HG03064 (cell line): Measurements from ENCODE around the gene MATR3.
"Not testable (repeated sequence)": the region's sequence is repeated elsewhere in the genome, so short reads cannot be mapped to it uniquely, and the experiment has no call there.

Source experiments
- ATAC-seq: cut with Tn5 transposase; IDR thresholded peaks from one replicate; pipeline ENCODE4 v1.9.1; 2021; ENCODE audit warnings: low read depth; ENCODE audit not compliant: unreplicated experiment

Gene MATR3

DNA sequence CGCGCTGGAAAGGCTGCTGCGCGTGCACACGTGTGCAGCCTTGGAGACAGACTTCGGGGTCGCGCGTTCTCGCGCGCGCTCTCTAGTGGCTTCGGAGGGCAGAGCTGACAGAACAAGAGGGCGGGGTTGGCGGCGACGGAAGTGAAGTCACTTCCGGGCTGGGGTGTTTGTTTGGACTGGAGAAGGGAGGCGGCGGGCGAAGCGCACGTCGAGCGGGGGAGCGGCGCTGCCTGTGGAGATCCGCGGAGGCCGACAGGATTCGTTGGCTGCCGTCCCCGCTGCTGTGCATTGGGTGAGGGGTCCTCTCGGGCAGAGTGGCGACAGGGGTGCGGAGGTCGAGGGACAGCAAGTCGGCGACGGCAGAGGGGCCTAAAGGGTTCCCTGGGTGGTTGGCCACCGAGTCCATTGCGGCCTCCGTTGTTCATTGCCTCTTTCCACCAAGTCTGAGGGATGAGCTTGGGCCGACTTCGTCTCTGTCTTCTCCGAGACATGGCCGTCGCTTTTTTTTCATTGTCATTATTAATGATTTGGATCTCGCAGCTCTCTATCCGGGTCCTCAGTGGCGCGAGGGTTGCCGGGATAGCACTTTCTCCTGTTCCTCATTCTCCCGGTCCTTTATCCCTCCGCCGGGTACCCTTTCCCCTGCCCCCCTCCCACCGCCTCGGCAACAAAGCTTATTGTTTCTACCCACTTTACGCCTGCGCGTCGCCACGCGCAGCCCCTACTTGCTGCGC lies 48.3 kb downstream of the MATR3 start, which contains the start of gene PAIP2:
PAIP2 (plus strand) TSS at position 166 of the 734 bp plus-strand sequence. CDS start 21,931 bp downstream, outside the sequence.
- peak; percentile 89 for ATAC-seq

DNA sequence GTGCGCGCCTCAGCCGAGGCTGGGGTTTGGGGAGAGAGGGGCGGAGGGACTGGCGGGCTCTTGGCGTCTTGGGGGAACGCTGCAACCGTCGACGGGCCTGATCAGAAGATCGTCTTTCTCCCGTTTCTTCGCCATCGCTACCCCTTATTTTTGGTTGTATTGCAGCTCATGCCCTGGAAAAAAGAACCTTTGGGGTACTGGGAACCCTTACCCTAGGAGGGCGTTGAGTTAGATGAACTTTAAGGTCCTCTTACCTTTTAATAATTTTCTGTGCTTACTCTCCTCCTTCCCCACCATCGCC lies 48.8 kb downstream of the MATR3 start:
- peak; percentile 35 for ATAC-seq

DNA sequence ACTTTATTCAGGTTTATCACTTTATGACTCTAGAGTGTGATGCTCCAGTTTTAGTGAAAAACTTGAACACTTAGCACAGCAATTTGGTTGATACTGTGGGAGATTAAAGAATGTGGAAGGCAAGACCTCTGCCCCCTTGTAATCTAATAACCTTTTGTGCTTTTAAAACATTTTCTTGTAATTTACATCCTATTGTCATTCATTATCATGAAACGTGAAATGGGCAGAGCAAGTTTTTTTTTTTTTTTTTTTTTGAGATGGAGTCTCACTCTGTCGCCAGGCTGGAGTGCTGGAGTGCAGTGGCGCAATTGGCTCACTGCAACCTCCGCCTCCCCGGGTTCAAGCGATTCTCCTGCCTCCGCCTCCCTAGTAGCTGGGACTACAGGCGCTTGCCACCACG lies 49.9 kb downstream of the MATR3 start:
- ATAC-seq, result no peak

DNA sequence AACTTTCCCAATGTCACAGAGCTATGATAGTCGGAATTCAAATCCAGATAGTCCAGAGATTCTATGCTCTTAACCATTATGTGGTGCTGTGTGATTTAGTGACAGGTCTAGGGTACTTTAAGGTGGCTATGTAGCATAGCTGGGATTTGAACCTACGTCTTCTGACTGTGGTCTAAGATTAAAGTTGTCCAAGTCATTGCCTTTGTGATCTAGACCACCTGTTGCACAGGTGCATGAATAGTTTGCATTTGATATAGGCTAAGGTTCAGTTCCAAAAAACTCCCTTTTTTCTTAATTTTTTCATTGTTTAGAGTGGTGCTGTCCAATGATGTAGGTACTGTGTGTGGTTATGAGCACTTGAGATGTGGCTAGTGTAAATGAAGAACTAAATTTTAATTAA lies 50.6 kb downstream of the MATR3 start:
- ATAC-seq, result no peak

DNA sequence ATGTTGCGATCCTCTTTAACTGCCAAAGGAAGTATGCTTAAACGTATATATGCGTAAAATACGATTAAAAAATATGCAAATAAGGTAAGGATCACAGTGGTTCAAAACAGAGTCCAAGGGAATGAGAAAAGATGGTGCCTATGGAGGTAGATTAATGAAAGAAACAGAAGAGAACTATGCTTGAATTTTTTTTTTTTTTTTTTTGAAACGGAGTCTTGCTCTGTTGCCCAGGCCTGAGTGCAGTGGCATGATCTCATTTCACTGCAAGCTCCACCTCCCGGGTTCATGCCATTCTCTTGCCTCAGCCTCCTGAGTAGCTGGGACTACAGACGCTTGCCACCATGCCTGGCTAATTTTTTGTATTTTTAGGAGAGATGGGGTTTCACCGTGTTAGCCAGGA lies 51.9 kb downstream of the MATR3 start:
- not testable (repeated sequence) for ATAC-seq

DNA sequence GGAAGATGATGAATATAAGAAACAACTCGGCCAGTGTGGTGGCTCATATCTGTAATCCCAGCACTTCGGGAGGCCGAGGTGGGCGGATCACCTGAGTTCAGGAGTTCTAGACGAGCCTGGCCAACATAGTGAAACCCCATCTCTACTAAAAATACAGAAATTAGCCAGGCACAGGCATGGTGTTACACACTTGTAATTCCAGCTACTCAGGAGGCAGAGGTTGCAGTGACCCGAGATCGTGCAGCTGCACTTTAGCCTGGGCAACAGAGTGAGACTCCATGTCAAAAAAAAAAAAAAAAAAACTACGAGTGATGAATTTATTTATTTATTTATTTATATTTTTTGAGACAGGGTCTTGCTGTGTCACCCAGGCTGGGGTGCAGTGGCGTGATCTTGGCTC lies 54.3 kb downstream of the MATR3 start:
- ATAC-seq, result not testable (repeated sequence)

DNA sequence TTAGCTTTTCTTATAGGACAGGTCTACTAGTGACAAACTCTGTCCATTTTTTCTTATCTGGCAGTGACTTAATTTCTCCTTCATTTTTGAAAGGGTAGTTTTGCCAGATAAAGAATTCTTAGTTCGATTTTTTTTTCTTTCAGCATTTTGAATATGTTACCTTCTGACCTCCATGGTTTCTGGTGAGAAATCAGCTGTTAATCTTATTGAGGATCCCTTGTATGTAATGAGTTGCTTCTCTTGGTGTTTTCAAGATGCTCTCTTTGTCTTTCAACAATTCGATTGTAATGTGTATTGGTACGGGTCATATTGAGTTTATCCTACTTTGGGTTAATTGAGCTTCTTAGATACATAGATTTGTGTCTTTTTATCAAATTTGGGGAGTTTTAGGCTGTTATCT lies 60.6 kb downstream of the MATR3 start:
- ATAC-seq, result no peak

DNA sequence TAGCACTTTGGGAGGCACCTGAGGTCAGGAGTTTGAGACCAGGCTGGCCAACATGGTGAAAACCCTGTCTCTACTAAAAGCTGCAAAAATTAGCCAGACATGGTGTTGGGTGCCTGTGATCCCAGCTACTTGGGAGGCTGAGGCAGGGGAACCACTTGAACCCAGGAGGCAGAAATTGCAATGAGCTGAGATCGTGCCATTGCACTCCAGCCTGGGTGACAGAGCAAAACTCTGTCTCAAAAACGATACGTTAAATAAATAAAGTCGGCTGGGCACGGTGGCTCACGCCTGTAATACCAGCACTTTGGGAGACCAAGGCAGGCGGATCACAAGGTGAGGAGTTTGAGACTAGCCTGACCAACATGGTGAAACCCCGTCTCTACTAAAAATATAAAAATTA lies 62.4 kb downstream of the MATR3 start:
- ATAC-seq, result not testable (repeated sequence)

DNA sequence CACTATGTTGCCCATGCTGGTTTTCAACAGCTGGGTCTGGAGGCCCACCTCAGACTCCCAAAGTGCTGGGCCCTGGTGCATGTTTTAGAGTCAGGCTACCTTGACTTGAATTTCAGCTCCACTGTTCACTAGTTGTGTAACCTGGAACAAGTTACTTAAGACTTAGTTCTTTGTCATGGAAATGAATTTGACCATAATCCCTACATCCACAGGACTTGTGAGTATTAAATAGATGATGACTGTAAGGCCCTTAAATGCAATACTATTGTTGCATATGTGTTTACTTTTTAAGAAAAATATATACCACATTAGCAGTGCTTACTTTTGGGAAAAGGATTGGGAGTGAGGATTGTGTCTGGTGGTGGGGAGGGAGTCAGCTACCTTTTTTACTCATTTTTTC lies 64.5 kb downstream of the MATR3 start:
- no peak for ATAC-seq

DNA sequence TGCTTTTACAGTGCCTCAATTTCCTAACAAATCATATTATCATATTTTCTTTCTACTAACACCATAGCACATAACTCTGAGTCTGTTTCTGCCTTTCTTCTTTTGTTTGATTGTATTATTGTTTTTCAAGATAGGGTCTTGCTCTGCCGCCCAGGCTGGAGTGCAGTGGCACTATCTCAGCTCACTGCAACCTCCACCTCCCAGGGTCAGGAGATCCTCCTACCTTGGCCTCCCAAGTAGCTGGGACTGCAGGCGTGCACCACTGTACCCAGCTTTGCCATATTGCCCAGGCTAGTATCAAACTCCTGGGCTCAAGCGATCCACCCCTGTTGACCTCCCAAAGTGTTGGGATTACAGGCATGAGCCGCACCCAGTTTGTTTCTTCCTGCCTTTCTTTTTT lies 66.8 kb downstream of the MATR3 start:
- ATAC-seq, result no peak

DNA sequence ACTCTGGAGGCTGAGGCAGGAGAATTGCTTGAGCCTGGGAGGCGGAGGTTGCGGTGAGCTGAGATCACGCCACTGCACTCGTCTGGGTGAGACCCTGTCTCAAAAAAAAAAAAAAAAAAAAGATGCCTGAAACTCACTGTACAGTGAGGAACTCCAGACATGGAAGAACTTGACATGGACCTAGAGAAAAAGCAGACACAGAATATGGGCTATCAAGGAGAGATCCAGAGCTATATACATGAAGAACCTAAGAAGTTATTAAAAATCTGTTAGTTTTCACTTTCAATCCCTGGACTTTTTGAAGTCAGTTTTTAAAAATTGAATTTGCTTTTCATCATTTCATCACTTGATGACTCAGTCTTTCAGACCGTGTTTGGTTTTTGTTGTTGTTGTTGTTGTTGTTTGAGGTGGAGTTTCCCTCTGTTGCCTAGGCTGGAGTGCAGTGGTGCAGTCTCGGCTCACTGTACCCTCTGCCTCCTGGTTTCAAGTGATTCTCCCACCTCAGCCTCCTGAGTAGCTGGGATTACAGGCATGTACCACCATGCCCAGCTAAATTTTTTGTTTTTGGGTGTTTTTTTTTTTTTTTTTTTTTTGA lies 68.4 kb downstream of the MATR3 start:
- ATAC-seq, result no peak

DNA sequence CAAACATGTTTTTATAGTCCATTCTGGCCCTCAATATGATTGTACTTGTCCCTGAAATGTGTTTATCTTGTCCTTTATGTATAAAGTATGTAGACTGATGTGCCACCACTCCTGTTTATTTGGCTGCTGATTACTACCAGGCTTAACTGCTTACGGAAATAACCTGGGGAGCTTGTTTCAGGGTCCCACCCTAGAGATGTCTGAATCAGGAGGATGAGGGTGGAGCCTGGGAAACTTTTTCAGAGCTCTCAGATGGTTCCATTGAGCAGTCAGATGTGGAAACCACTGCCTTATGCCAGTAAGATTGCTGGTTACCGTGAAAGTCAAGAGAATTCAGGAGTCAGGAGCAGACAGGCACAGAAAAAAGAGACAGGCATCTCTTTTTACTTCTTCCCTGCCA lies 70.4 kb downstream of the MATR3 start:
- no peak for ATAC-seq

DNA sequence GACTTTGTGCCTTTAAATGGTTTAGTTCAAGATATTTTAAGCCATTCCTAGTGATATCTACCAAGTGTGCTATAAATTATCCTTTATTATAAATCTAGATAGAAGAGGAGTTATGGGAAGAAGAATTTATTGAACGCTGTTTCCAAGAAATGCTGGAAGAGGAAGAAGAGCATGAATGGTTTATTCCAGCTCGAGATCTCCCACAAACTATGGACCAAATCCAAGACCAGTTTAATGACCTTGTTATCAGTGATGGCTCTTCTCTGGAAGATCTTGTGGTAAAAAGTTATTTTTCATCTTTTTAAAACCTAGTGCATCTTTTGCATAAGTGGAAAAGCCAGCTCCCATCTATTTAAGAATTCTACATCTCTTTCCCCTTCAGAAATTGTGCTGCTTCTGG lies 70.9 kb downstream of the MATR3 start:
- ATAC-seq, result no peak

DNA sequence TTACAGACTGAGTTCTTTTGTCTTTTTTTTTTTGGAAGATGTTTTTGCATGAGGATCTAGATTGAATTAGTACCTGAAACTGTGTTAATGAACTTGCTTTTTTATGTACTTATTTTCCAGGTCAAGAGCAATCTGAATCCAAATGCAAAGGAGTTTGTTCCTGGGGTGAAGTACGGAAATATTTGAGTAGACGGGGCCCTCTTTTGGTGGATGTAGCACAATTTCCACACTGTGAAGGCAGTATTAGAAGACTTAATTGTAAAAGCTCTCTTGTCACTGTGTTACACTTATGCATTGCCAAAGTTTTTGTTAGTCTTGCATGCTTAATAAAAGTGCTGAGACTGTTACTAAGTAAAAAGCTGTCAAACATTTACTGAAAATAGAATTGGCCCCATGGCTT lies 75.1 kb downstream of the MATR3 start:
- no peak for ATAC-seq

DNA sequence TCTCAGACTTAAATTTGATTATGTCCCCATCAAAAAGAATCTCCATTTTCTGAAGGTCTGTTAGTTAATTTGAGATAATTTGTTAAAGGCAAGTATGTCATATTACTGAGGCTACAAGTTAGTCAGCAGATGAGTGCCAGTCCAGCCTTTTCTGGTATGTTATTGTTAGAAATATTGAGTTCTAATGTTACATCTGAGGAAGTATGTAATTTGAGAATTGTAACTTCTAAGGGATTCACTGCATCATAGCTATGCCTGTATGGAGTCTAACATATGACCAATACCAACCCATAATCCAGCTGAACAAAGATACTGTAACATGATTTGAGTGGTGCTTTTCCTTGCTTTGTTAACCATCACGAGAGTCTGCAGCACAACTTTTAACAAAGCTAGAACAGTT lies 75.6 kb downstream of the MATR3 start:
- no peak for ATAC-seq

DNA sequence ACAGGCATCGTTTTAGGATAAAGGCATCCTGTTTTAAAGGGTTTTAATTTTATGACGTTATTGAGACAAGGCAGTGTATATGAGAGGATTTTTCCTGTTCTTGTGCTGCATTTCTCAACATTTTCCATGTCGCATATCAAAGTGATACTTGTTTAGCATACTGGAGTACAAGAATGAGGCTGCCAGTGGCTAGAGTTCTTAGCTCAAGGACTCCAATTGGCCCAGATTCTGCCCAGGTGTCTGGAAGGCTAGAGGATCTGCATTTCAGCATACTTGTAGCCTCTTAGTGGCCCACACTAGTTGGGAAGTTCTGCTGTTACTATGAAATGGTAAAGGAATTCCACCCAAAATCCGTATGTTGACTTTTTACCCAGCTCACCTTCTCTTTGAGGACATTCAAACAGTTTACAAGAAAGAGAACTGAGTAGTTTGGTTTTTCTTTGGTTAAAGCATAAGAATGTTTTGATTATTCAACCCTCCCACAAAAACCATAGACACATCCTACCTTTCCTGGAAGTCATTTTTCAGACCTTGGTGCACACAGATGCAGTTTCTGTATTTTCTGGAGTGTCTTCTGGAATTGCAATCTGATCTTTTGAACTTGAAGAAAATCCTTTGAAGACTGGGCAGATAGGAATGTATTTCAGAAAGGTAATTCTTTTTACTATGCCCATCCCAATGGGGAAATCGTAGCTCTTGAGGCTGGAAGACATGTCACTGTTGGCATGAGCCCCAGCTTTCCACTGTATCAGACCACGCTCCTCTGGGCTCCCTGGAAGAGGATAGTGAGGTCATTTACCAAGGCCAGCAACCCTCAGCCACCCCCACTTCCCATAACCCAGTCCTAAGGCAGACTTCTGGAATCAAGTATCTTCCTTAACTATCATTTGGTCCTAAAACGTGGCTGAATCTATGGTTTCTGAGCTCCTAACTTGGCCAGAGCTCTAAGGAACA lies 78.2 kb downstream of the MATR3 start:
- no peak for ATAC-seq

DNA sequence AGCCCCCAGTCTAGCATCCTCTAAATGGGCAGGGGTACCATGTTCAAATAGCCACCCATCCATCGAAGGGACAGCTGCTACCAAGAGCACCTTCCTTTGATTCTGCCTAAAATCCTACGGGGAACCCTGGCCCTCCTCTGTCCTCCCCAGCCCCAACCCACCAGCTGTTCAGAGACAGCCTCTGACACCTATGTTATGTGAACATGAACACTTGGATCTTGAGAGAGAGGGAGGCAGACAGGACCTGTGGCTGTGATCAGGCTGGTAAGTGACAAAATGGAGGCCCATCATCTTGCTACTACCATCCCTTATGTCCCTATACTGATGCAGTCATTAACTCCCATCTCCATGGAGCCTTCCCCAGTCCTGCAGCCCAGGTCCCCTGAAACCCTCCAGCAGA lies 81.4 kb downstream of the MATR3 start:
- no peak for ATAC-seq

DNA sequence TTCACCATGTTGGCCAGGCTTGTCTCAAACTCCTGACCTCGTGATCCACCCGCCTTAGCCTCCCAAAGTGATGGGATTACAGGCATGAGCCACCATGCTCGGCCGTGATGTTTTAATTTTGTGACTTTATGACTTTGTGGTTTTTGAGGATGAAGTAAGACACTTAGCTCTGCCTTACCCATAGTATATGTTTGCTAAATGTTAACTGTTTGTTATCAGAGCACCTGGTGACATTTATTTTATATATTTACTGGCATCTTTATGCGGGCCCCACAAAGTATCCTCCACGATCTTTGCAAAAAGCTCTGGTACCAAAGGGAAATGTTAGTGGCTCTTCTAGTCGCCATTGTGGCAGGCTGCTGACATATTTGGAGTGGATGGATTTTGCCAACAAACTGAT lies 82.8 kb downstream of the MATR3 start:
- no peak for ATAC-seq

DNA sequence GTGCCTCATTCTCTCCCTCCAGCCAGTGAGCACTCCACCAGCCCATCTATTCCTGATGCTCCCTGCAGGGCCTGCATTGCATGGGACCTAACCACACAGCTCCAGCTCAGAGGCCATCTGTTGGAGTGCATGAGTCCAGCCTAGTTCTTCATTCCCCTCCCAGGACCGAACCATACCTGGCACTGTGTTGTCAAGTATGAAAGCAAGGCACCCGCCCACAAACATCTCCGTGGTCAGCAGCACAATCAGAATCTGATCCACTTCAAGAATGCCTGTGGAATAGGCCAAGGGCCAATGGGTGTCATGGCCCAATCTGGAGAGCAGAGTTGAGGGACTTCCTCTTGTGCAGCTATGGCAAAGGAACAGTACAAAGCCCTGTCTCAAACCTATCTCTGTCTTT lies 83.7 kb downstream of the MATR3 start:
- ATAC-seq, result no peak

DNA sequence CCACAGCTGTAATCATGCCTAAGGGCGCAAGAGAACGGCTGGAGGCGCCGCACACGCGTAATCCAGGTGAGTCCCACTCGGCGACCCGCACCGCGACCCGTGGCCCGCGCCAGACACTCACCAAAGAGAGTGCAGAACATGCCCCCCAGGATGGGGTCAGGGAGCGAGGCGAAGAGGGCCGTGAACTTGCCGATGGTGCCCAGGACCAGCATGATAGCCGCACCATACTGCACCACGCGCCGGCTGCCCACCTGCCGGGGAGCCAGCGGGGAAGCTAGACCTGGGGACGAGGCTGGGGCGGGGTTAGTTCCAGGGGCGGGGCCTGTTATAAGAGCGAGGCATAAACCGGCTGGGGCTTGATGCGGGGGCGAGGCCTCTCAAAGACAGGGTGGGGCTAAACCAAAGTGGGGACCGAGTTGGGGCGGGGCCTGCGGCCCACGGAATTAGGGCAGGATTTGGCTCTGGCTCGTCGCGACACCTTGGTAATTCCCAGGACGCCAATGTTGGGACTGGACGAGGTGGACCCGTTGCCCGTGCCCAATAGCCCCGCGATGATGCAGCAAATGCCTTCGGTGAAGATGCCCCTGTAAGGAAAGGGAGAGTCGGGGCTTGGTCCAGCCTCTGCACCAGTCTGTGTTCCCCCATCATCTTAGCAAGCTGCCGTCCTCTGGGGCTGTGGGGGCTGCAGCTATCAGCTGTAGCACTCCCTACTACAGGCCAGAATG lies 84.7 kb downstream of the MATR3 start:
- no peak for ATAC-seq

DNA sequence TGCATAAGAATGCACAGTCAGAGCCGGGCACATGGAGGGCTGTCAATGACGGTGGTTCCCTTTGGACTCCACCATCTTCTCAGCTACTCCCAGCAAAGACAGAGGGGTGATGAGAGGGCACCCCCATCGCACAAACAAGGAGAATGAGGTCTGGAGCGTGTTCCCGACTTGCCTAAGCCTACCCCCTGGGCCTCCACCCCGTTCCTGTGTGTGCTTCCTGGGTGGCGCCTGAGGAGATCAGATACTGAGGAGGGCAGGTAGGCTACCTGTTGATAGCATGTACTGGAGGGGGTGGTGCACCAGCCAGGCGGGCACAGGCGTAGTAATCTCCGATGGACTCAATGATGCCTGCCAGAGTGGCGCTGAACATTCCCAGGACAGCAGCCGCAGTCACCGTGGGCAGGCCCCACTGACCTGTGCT lies 85.4 kb downstream of the MATR3 start:
- no peak for ATAC-seq
